Germinal center (tissue), 1 donor: ENCODE measurements around the gene DBI.
A peak's percentile ranks its signal among the peaks of the same experiment; 100 is the strongest.
"Not testable (repeated sequence)": the region's sequence is repeated elsewhere in the genome, so short reads cannot be mapped to it uniquely, and the experiment has no call there.

ENCODE experiments used
- DNase-seq: peaks from one replicate; pipeline ENCODE4 v3.0.0; 2012; ENCODE audit warnings: mixed read lengths, low spot score

The DBI gene

DNA sequence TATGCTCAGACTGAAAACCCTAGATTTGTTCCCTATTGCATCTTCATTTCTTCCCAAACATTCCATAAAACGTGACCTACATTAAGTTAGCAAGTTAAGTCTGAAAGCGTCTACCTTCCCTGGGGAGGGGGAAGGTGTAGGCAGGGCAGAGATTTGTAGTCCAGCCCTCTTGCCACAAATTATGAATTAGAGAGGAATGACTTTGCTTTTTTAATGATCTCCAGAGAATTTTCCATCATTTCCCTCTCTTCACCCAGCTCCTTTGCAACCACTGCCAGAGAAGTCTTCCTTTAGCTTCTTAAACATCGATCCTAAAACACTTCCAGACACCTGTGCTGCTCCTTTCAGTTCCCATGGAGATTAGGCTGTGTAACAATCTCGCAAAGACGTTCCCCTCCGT is 1.3 kb upstream of the DBI start:
- no peak for DNase-seq

DNA sequence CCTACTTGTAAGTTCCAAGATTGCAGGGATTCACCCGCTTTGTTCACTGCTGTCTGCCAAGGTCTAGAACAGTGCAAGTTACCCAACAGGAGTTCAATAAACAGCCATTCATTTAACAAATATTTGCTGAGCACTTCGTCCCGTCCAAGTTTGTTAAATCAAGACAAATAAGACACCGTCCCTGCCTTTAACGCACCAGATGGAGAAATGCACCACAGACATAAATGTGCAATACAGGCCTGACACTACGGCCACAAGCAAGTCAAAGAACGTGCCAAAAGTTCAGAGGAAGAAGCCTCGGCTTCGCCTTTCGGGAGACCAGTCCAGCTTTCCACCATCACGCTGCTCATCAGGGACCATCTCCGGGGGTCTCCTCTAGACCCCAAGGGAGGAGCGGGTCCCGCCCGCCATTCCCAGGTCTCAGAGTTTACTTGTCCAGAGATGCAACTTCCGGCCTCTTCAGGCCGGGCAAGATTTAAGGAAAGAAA is 572 bp upstream of the DBI start:
- no peak for DNase-seq

DNA sequence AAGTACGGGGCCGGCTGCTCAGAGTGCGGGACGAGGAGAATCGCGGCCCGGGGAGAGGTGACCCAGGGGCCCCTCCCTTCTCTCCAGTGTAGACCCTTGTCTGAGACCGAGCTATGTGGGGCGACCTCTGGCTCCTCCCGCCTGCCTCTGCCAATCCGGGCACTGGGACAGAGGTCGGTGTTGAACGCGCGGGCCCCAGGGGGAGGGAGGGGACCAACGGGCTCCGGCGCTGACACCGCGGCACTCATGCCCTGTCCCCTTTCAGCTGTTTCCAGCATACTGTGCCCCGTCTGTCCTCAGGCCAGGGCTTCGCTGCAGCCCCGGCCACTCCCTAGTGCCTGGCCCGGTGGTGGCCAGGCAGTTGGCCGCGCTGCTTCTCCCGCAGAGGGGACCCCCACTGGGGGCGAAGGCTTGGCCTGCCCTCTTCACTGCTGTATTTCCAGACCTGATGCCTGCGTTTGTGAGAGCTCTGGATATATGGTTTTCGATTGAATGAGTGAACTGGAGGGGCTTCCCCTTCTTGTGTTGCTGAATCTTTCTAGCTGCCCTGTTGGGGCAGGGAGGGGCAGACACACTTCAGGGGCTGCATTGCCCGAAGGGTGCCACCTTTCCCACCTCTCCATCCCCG is 809 bp downstream of the DBI start:
- DNase-seq: peak; percentile 64

DNA sequence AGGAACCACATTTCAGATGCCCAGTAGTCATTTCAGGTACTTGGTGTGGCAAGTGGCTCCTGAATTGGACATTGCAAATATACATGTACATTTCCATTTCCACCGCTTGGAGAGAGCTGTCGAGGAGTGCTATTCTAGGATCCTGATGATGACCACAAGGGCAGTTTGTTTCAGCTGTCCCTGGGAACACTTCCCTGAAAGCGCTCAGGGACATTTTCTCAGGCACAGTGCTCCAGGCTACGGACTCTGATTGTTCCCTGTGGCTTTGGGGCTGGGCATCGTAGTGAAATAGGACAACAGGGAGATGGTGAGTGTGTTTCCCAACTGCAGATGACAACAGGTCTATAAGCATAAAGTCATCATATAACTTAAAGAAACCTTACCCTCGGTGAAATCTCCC is 3.1 kb downstream of the DBI start:
- no peak for DNase-seq

DNA sequence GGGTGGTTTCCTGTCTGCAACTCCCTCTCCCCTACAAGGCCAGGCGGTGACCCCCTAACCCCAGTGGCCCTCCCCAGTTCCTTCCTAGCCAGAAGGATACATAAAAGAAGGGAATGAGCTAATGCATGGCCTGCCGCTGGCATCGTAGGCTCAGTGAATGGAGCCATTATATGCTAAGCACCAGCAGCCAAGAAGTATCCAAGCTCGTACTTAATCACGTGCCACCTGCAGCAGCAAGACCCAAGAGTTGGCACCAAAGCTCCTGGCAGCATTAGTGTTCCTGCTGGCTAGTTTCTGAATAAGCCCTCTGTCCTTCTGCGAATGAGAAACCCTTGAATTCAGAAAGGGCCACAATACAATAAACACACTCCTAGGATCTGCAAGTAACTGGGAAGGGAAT is 4.3 kb downstream of the DBI start:
- no peak for DNase-seq

DNA sequence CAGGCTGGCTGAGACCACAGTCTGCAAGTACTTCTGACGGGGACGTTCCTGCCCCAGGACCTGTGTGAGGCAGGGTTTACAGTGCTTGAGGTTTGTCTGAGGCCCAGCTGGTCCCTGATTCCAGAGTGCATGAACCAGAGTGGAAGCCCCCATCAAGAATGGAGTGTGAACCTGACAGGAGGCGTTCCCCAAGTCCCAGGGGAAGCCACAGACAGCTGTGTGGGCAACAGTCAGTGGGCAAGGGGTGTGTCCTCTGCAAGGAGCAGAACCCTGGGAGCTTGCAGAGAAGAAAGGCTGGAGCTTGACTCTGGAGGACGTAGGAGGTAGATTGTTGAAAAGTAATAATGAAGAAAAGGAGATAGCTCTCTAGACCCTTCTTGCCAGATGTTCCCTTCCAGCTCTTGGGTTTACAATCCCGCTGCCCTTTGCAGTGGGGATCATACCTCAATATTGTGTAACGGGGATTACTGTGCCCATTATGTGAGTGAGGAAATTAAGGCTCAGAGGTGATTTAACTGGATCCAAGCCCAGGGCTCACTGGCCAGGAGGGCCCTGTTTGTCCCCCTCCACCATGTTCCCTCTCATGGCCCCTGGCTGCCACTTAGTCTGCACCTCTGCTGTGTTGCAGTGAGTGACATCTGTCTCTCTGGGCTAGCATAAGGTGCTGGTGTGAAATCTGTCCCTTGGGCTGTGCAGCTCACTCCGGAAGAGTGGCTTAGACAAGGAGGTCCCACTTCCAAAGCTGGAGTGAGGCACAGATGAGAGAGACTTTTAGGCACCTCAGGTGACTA is 6.2 kb downstream of the DBI start:
- no peak for DNase-seq

DNA sequence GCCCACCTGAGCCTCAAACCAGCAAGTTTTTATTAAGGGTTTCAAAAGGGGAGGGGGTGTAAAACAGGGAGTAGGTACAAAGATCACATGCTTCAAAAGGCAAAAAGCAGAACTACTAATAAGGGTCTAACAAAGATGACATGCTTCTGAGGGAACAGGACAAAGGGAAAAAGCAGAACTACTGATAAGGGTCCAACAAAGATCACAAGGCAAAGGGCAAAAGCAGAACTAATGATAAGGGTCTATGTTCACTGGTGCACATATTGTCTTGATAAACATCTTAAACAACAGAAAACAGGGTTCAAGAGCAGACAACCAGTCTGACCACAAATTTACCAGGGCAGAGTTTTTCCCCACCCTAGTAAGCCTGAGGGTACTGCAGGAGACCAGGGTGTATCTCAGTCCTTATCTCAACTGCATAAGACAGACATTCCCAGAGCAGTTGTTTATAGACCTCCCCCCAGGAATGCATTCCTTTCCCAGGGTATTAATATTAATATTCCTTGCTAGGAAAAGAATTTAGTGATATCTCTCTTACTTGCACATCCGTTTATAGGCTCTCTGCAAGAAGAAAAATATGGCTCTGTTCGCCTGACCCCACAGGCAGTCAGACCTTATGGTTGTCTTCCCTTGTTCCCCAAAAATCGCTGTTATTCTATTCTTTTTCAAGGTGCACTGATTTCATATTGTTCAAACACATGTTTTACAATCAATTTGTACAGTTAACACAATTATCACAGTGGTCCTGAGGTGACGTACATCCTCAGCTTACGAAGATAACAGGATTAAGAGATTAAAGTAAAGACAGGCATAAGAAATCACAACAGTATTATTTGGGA is 7.3 kb downstream of the DBI start:
- not testable (repeated sequence) for DNase-seq

DNA sequence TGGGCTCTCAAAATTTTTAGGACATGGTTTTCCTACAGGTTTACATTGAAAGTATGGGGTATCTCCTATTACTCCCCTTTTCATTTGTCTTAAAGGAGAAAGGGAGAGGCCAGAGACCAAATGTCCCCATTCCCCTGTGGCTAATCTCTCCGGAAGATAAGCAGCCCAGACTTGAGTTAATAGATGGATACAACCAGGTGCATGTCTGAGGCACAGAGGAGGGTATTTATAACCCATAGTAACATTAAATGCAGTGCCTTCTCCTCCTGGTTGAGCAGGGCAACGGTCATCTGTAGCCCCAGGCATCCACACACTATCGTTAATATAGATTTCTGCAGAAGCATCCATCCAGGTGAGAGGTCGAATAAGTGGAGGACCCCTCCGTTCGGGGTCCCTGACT is 9.6 kb downstream of the DBI start:
- DNase-seq: not testable (repeated sequence)

DNA sequence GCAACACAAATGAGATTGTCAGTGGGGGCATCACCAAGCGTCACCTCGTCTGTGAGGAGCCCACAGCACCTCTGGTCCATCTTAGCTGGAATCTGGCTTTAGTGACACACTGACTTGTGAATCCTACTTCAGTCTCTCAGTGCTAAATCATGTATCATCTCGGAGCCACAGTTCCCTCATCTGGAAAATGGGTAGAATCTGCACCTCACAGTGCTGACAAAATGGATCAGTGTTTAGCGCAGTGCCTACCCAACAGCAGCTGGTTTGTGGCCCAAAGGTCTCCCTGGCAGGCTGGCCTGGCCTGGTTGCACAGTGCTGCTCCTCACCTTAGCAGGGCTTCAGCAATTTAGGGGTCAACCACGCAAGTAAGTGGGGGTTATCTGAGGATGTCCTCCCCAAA is 10.0 kb downstream of the DBI start:
- no peak for DNase-seq

DNA sequence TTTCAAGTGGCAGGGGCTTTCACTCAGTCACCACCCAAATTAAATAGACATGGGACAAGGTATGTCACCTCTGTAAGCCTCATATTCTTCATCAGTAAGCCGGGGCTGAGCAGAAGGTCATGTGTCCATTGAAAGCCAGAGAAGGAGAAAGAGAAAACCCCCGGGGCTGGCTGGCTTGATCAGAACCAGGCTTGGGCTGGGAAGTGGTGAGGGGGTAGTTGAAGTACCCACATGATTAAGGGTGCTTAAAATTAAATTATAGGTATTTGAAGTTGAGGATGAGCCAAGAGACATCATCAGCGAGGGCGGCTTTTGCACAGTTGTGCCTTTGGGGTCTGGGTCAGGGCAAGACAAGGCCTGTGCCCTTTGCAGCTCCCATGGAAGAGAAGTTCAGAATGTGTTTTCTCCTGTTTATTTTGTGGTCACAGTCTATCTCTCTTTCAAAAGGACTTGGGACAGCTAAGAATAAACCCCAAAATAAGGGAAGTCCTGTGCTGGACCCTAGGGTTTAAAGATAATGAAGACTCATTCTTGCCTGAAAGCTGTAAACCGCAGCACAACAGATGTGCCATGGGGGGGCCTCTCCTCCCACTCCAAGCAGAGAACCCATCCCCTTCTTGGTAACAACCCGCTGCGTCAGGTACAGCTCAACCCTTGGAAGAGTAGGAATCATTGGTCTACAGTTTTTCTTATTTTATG is 10.7 kb downstream of the DBI start:
- DNase-seq: no peak

DNA sequence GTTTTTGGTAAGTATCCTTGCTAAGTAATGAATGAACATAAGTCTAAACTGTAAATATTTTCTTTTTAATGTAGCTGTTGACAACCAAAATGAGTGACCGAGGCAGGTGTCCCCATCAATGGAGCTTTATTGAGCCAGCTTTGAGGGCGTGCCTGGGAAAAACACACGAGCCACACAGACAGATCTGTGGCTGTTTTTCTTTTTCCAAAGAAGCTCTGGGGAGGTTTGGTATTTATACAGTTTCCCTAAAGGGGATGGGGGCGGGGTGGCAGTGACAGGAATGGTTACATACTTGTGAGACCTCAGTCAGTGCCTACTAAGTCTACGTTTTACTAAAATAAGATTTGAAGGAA is 11.2 kb downstream of the DBI start:
- DNase-seq: no peak

DNA sequence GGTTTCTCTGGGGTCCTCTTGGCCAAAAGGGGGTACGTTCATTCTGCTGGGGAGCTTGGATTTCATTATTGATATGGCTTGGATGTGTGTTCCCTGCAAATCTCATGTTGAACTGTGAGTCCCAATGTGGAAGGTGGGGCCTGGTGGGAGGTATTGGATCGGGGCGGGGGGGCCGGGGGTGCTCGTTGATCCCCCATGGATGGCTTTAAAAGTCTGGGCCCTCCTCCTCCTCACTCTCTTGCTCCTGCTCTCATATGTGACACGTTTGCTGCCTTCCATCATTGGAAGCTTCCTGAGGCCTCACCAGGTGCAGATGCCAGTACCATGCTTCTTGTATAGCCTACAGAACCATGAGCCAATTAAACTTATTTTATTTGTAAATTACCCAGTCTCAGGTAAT is 11.8 kb downstream of the DBI start:
- no peak for DNase-seq

DNA sequence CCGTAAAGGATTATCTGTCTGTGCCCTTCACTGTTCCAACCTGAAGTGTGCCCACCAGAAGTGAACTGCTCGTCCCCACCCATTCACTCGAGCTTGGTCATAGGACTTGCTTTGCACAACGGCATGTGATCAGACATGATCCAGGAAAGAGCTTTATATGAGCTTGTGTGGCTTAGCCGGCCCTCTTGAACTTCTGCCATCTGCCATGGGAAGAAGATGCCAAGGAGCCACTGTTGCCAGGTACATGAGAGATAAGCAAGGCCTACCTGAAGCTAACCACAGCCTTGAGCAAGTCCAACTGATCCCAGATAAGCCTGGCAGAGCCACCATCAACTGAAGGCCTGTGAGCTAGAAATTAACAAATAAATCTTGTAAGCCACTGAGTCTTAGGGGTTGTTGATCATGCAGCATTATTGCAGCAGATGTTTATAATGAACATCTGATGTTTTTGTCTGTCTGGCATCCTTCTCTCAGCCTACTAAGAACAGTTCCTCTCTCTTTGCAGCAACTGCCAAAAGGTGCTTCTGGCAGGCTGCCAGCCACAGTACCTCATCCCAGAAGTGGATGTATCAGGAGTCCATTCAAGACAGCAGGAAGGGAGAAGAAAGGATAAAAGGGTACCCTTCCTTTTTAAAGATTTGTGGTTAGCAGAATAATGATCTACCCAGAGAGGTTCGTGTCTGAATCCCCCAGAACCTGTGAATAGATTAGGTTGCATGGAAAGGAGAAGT is 16.8 kb downstream of the DBI start:
- no peak for DNase-seq

DNA sequence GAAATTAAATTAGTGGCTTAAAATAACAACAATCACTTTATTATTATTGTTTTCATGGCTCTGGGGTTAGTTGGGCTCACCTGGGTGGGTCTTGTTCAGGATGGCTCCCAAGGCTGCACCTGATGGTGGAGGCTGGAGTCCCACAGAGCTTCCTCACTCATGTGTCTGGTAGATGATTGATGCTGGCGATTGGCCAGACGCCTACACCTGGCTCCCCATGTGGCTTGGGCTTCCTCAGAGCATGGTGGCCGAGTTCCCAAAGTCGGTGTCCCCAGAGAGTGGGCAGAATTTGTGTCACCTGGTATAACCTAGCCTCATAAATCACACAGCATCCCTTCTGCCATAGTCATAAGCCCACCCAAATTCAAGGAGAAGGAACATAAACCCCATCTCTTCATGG is 18.2 kb downstream of the DBI start:
- no peak for DNase-seq

DNA sequence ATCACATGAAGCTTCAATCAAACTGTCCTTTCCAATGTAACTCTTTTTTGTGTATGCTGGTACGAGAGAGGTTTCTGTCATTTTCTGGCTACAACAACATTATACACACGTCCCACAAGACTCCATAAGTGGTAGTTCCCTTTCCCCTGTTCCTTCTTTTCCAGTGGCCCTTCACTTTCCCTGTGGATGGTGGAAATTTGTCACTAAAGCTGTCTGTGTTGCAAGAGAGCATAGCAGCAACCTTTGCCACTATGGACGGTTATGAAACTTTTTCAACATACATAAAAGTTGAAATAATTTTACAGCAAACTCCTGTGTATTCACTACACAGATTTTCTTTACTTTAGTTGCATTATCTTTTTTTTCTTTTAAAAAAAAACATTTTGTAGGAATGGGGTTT is 18.7 kb downstream of the DBI start:
- DNase-seq: no peak

DNA sequence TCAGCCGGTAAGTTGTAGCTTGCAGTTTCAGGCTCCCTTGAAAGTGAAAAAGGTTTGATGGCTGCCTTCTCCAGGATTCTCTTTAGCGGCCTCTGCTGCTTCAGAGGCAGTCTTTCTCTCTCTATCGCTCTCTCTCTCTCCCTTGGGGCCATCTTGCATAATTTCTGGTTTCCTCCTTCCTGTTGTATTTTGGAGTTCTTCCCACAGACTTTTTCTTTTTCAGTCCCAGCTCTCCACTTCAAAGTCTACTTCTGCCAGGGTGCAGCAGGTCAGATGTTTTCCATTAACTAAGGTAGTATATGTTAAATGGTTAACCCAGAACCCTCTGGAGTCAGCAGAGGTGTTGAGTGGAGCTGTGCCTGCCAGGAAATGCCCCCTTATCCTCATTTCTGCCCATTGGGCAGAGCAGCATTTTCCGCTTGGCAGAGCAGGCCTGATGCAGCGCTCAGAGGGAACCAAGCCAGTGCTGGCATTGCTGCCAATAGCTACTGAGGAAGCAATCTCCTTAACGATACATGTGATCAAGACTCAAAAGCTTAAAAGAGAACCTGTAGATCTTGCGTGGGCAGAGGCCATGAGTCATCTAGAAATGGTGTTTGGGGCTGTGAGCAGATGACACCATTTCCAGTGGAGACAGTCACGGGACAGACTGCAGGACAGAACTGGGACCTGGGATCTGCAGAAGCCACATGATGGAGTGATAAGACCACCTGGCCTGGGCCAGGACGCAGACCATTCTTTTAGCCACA is 20.8 kb downstream of the DBI start:
- DNase-seq: no peak

DNA sequence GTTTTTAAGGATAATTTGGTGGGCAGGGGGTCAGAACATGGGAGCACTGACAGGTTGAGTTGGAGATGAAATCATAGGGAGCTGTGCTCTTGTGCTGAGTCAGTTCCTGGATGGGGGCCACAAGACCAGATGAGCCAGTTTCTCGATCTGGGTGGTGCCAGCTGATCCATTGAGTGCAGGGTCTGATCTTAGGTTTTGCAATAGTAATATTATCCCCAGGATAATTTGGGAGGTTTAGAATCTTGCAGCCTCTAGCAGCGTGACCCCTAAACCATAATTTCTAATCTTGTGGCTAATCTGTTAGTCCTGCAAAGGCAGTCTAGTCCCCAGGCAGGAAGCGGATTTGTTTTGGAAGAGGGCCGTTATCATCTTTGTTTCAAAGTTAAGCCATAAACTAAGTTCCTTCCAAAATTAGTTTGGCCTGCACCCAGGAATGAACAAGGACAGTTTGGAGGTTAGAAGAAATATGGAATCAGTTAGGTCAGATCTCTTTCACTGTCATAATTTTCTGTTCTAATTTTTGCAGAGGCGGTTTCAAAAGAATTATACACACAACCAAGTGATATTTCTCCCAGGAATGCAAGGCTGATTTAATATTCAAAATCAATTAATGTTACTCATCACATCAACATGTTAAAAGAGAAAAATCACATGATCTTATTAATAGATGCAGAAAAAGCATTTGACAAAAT is 23.0 kb downstream of the DBI start:
- DNase-seq: no peak

DNA sequence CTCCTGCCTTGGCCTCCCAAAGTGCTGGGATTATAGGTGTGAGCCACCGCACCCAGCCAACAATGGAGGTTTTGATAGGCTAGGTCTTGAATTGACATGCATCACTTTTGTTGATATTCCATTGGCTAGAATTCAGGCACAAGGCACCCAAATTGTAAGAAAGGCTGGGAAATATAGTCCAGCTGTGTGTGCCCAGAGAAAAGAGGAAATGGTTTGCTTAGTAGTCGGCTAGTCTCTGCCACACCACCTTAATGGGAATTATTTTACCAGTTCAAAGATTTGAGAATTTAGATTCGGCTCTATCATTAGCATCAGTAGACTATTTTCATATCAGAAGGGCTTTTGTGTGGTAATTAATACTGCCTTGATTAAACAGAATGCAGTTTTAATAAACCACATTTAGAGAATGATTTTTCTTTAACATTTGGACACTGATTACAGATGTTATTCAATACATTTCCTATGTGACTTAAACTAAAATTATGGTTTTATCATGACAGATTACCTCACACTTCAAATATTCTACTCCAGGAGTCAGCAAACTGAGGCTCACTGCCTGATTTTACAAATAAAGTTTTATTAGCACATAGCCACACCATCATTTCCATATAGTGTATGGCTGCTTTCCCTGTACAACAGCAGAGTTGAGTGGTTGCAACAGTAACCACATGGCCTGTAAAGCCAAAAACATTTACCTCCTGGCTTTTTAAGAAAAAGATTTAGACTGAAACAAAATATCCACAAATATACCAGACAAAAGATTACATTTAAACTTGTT is 27.4 kb downstream of the DBI start:
- no peak for DNase-seq

DNA sequence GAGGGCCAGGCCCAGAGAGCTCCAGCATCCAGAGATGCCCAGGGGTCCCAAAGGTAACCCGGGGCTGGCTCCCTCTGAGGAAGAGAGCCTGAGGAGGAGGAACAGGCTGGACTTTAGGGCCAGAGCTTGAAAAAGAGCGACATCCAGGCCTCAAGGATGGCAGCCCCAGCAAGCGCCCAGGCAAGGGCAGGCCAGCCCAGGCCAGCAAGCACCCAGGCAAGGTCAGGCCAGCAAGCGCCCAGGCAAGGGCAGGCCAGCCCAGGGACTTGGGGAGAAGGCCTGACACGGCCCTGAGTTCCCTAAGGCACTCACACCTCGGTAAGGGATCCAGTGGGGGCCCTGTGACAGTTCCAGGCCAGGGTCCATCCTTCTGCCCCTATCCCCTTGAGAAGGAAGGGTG is 30.4 kb downstream of the DBI start:
- DNase-seq: no peak

DNA sequence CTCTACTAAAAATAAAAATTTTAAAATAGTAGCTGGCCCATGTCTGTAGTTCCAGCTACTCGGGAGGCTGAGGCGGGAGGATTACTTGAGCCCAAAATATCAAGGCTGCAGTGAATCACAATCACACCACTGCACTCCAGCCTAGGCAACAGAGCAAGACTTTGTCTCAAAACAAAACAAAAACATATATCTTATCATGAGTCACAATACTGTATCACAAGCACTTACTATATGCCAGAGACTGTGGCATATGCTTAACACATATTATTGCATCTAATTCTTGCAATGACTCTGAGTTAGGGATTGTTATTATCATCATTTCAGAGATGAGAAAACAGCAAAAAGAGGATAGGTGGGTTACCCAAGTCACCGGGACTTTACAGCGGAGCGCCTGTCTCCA is 35.3 kb downstream of the DBI start:
- no peak for DNase-seq
